Occipital lobe (tissue), 2 donors: ENCODE results near the gene COL9A3. TPM values are rescaled to one million over a fixed set of nuclear protein-coding genes. Genes with fewer than 3 reads are reported as not detected.
"Not testable (repeated sequence)": the region's sequence is repeated elsewhere in the genome, so short reads cannot be mapped to it uniquely, and the experiment has no call there.

ENCODE experiments used
- DNase-seq: peaks from one replicate; lab custom pipeline; 2025; lab: John Stamatoyannopoulos, UW
- total RNA-seq: library from RNA; depleted of rRNA; stranded (reverse); fragments of >200 nt; gene quantifications from one replicate; pipeline ENCODE4 v1.2.3, GENCODE V29; 2014

The COL9A3 gene
- total RNA-seq, 1 donor from 2014 or later = 37.1 TPM

- DNase-seq = not testable (repeated sequence)
These were observed 36.5 kb downstream of the COL9A3 start for GRCh38 chr20:62853304-62853703.

- DNase-seq = no peak
These were observed 37.3 kb downstream of the COL9A3 start for GRCh38 chr20:62854121-62854520.

- DNase-seq = no peak
These were observed 38.3 kb downstream of the COL9A3 start for GRCh38 chr20:62855120-62855519.

GRCh38 chr20:62856931-62857619 is 40.2 kb downstream of the COL9A3 start:
- DNase-seq = no peak

- DNase-seq = peak; percentile 53
These were observed 41.4 kb downstream of the COL9A3 start for GRCh38 chr20:62858058-62858830.

- DNase-seq = no peak
These were observed 42.9 kb downstream of the COL9A3 start for GRCh38 chr20:62859721-62860120.

- no peak for DNase-seq
These were observed 43.6 kb downstream of the COL9A3 start for GRCh38 chr20:62860391-62860923.

- no peak for DNase-seq
These were observed 44.3 kb downstream of the COL9A3 start for GRCh38 chr20:62860924-62861691.

GRCh38 chr20:62861726-62862336 is 45.0 kb downstream of the COL9A3 start, which contains the start of gene TCFL5:
TSS of gene TCFL5 (minus strand) at chr20:62861822. CDS start at chr20:62861670, 152 bp downstream.
- DNase-seq = peak; percentile 87

GRCh38 chr20:62864207-62864606 is 47.4 kb downstream of the COL9A3 start:
- DNase-seq = no peak

GRCh38 chr20:62872184-62872847 is 55.5 kb downstream of the COL9A3 start:
- DNase-seq = no peak

GRCh38 chr20:62872862-62873261 is 56.0 kb downstream of the COL9A3 start:
- DNase-seq = no peak

- DNase-seq = no peak
These were observed 56.4 kb downstream of the COL9A3 start for GRCh38 chr20:62873280-62873679.

- DNase-seq = not testable (repeated sequence)
These were observed 56.8 kb downstream of the COL9A3 start for GRCh38 chr20:62873681-62874031.

- no peak for DNase-seq
These were observed 58.1 kb downstream of the COL9A3 start for GRCh38 chr20:62874964-62875344.

GRCh38 chr20:62875419-62876361 is 58.8 kb downstream of the COL9A3 start:
- peak; percentile 74 for DNase-seq

GRCh38 chr20:62876501-62876901 is 59.7 kb downstream of the COL9A3 start:
- no peak for DNase-seq

GRCh38 chr20:62876902-62877816 is 60.3 kb downstream of the COL9A3 start:
- no peak for DNase-seq
